HG03520 (cell line): ENCODE data around the gene PHLDB3.

Source experiments
- ATAC-seq: cut with Tn5 transposase; IDR thresholded peaks from one replicate; pipeline ENCODE4 v1.9.1; 2021; ENCODE audit warnings: mild to moderate bottlenecking, moderate library complexity; ENCODE audit not compliant: unreplicated experiment

Gene PHLDB3

DNA sequence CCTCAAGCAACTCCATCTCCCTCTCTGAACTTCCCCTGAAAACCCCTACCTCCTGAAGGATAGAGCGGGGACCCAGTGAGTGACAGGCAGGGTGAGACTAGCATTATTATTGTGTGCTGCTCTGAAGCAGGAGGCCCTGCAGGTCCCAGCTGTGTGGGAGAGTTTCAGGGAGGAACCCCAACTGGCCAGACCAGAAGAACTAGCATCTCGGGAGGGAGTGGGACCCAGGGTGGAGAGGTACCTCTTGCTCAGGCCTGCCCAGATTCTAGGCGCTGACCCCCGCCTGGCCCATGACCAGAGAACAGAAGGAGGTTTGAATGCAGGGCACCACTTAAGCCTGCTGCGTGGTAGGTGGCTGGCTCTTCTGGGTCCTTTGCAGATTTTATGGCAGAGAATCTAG, 33.5 kb downstream of the PHLDB3 start:
- ATAC-seq, result no peak

DNA sequence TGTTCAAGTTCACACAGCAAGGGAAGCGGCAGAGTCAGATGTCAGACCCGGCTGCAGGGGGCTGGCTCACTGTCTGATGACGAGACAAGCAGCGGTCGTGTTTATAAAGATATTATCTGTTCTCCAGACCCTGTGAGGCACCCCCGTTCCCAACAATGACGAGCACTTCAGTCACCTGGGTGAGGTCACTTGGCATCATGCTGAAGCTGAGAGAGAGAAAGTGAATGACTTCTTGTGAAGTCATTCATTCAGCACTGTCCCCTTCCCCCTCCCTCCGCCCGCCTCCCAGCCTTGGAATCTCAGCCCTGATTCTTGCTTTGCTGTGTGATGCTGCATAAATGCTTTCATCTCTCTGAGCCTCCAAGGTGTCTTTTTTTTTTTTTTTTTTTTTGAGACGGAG, 34.3 kb downstream of the PHLDB3 start:
- no peak for ATAC-seq

DNA sequence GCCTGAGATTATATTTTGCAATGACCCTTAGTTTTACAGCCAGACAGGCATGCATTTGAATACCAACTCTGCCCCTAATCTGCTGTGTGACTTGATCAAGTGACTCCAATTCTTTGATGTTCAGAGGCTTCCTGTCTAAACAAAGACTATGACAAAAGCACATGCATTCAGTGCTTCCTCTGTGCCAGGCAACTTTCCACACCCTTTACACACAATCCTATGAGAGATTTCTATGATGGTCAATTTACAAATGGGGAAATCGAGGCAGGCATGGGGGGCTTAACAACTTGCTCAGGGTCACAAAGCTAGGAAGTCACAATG, 35.4 kb downstream of the PHLDB3 start:
- ATAC-seq, result no peak

DNA sequence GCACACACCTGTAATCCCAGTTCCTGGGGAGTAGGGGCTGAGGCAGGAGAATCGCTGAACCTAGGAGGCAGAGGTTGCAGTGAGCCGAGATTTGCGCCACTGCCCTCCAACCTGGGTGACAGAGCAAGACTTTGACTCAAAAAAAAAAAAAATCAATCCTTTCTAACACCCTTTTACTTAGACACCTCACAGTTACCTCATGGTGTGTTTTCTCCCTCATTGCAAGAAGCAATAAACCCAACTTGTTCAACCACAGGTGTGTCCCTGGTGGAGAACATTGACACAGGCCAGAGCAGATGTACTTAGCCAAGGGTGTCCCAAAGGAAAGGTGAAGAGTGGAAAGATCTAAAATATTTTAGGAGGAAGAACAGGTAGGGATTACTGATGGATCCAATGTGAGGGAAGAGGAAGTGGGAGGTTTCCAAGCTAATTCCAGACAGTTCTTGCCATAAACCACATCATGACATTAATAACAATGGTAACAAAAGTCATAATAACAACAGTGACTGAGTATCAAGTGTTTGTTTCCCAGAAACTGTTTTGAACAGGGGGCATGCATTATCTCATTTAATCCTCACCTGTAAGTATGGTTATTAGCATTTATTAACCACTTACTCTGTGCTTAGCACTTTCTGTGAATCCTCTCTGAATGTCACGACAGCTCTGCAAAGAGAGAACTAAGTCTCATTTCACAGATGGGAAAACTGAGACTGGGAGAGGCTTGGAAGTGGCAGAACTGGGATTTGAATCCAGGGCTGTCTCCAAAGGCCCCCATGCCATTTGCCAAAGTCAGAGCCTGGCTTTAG, 36.0 kb downstream of the PHLDB3 start:
- ATAC-seq, result no peak

DNA sequence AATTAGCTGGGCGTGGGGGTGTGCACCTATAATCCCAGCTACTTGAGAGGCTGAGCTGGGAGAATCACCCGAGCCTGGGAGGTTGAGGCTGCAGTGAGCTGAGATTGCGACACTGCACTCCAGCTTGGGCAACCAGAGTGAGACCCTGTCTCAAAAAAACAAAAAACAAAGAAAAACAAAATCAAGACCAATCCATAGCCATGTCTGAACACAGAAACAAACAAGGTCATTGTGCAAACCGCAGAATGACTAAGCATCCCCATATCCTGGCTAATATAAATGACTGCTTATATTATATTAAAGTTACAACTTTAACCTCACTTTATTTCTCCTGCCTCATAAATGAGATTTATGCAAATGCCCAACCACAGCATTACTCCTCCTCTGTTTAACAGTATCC, 36.8 kb downstream of the PHLDB3 start:
- ATAC-seq, result no peak

DNA sequence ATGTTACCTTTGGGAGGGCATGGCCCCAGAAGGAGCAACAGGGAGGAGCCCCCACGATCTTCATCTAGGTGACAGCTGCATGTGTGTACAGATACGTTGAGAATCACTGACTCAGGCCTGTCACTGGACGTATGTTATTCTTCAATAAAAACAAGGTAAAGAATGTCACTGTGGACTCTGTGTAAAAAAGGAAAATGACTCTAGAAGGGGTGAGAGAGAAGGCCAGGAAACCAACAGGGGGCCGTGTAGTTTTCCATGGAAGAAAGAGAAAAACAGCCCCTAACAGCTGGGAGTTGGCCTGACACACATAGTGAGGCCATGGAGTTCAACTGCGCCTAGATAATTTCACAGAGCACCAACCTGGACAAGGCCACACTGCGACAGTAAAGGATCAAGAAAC, 37.3 kb downstream of the PHLDB3 start:
- ATAC-seq, result no peak

GRCh38 chr19:43466793-43467192, 37.8 kb downstream of the PHLDB3 start:
- ATAC-seq, result no peak

DNA sequence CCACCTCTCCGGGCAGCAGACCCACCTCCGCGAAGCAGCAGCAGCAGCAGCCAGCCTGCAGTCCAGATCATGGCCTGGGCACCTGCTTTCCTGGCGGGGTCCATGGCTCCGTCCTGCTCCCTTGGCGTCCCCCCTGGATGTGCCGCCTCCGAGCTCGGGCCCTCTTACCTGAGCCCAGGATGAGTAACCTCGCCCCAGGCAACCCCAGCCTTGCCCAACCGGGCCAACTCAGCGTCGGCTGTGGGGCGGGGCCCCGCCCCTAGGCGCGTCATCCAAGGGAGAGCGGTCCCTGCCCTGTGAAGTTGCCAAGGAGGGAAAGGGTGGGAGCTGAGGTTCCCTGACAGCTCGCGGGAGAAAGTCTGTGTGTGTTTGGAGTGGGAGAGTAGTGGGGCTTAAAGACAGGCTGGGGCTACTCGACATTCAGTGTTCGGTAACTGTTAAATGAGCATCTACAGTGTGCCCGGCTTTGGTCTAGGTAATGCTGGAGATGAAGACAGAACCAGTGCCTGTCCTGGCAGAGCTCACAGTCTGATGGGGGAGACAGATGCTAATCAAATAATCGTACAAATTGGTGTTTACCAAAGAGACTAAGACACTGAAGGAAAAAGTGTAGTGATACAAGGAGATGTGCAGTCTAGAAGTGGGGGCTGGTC, 39.0 kb downstream of the PHLDB3 start, which contains the start of gene LYPD3:
TSS of gene LYPD3 (minus strand) at position 141 of the 653 bp plus-strand sequence. CDS start at position 104, 37 bp downstream.
- ATAC-seq, result no peak

GRCh38 chr19:43464134-43464775, 40.3 kb downstream of the PHLDB3 start:
- peak; percentile 31 for ATAC-seq

DNA sequence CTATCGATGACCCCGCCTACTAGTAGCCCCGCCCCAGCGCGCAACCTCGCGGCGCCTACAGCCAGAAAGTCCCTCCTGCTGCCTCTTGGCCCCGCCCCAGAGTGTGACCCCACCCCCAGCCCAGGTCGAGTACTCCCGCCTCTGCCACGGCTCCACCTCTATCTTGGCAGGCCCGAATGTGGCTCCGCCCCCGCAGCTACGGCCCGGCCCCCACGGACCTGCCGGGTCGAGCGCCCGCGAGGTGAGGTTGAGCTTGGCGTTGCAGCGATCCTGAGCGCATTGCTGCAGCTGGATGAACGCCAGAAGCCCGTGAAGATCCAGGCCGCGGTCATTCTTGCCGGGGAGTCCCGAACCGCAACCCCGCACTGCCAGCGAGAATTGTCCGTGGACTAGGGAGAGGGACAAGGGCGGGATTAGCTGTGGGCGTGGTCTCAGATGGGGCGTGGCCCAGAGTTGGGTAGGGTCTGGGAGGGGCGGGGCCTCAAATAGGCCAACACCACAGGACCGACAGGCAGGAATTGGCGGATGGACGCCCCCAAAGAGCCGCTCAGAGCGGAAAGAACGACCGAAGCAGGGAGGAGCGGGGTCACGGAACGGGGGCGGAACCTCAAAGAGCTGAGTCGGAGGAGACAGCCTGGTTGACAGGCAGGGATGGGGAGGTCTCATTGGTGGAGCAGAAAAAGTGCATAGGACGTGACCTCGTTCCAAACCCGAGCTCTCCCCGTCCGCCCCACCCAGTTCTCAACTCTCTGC, 41.0 kb downstream of the PHLDB3 start:
- peak; percentile 75 for ATAC-seq

GRCh38 chr19:43462785-43463380, 41.7 kb downstream of the PHLDB3 start:
- ATAC-seq, result no peak

DNA sequence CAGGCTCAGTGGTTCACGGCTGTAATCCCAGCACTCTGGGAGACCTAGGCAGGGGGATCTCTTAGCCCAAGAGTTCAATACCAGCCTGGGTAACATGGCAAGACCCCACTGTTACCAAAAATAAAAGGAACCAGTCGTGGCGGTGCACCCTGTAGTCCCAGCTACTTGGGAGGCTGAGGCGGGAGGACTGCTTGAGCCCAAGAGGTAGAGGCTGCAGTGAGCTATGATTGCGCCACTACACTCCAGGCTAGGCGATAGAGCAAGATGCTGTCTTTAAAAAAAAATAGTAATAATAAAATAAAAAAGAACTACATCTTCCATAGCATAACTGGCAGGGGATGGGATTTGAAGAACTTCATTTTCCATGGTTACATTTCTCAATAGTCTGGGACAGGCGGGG, 42.2 kb downstream of the PHLDB3 start:
- no peak for ATAC-seq

DNA sequence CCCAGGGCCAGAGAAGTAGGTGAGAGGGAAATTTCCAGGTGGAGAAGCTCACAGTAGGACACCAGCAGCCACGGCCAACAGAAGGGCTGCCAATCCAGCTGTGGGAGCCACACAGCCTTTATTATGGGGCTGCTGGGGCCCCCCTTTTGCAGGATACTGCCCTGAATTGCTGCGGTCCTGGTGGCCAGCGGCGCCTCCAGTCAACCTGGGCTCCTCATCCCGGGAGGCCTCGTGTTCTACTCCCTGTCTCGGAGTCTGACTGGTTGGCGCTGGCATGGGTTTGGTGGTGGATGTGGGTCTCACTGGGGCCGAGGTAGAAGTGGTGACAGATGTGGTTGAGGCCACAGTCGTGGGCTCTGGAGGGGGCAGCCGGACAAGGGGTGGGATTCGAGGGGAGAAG, 43.2 kb downstream of the PHLDB3 start:
- ATAC-seq, result no peak

DNA sequence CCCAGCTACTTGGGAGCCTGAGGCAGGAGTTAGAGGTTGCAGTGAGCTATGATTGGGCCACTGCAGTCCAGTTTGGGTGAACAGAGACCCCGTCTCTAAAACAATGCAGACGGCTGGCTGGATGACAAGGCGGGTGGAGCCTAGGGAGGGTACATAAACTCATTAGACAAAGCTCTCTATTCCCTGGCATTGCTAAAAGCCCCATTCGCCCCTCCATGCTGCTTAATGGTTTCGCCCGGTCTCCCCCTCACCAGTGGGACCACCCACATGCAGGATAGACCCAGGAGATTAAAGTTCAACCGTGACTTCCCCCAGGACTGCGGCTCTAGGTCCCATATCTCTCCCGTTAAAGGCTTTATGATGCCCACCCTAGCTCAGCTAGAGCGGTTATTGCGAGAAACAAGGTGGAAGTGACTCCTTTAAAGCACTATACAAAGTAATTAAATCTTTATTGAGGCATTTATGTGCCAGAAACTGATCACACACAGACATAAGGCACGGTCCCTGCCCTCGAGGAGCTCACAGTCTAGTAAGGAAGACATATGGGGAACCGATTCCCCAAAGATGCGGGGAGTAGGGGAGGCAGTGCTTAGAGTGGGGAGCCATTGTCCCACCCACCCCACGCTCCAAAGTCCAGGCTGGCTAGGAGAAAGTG, 44.1 kb downstream of the PHLDB3 start:
- ATAC-seq, result no peak

DNA sequence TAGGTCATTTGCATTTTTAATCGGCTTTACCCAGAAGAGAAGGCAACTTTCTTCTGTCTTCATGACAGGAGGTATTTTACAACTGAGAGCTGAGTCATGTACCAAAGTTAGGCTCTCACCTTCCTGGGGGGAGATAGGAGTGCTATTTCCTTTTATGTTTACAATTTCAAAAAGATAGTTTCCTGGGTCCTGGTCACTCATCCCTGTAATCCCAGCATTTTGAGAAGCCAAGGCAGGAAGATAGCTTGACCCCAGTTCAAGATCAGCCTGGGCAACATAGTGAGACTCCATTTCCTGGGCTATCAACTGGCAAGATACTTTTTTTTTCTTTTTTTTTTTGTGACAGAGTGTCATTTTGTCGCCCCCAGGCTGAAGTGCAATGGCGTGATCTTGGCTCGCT, 46.7 kb downstream of the PHLDB3 start:
- ATAC-seq, result no peak

GRCh38 chr19:43455321-43456113, 49.0 kb downstream of the PHLDB3 start:
- no peak for ATAC-seq

DNA sequence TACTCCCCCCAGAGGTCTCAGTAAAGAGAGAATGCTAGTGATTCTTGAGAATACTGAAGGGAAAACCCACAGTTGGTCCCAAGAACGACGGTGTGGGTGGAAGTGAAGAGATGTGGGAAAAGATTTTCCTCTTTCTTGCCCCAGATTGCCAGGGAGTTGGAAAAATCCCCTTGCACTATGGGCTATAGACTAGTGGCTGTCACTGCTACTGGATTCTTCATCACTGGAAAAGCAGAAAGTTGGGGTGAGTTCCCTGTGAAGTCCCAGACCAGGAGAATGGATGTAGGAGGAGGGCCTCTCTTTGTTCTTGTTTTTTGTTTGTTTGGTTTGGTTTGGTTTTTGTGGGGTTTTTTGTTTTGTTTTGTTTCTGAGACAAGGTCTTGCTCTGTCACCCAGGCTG, 50.5 kb downstream of the PHLDB3 start:
- no peak for ATAC-seq

DNA sequence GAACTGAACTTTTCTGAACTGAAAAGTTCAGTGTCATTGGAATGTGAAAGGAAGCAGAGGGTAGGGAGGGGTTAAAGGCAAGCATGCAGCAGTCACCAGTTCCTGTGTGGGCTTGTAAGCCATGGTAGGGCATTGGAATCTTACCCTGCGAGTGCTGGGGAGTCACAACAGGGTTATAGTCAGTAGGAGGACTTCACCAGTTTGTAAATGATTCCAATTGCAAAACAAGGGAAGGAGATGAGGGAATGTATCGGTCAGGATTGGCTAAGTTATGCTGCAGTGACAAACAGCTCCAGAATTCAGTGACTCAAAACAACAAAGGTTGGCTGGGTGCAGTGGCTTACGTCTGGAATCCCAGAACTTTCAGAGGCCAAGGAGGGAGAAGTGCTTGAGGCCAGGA, 52.0 kb downstream of the PHLDB3 start:
- ATAC-seq, result no peak

GRCh38 chr19:43450545-43450997, 54.0 kb downstream of the PHLDB3 start:
- no peak for ATAC-seq

DNA sequence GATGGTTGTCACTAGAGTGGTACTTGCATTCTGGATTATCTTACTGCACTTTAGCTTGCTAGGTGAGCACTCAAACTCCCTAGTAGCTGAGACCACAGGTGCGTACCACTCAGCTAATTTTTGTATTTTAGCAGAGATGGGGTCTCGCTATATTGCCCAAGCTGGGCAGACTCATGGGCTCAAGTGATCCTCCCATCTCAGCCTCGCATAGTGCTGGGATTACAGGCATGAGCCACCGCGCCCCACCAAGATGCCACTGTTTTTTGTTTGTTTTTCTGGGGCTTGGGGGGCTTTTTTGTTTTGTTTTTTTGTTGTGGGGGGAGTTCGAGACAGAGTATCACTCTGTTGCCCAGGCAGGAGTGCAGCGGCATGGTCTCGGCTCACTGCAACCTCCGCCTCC, 56.9 kb downstream of the PHLDB3 start:
- ATAC-seq, result no peak
